B cell (primary cell): ENCODE data around the gene LAMA3.

ENCODE experiments used
- EZH2 ChIP-seq: IDR thresholded peaks from 2 replicates; pipeline ENCODE4 v1.6.1; 2012; ENCODE audit warnings: borderline replicate concordance, low read depth, mild to moderate bottlenecking, moderate library complexity, low read length; ENCODE audit not compliant: insufficient read depth, poor library complexity, severe bottlenecking
- TF ChIP-seq, protein P1 (sequence below): fragments of 200-600 bp; IDR thresholded peaks from one replicate; pipeline ENCODE4 v1.8.0; 2022; ENCODE audit warnings: antibody characterized with exemption, mild to moderate bottlenecking

DNA sequence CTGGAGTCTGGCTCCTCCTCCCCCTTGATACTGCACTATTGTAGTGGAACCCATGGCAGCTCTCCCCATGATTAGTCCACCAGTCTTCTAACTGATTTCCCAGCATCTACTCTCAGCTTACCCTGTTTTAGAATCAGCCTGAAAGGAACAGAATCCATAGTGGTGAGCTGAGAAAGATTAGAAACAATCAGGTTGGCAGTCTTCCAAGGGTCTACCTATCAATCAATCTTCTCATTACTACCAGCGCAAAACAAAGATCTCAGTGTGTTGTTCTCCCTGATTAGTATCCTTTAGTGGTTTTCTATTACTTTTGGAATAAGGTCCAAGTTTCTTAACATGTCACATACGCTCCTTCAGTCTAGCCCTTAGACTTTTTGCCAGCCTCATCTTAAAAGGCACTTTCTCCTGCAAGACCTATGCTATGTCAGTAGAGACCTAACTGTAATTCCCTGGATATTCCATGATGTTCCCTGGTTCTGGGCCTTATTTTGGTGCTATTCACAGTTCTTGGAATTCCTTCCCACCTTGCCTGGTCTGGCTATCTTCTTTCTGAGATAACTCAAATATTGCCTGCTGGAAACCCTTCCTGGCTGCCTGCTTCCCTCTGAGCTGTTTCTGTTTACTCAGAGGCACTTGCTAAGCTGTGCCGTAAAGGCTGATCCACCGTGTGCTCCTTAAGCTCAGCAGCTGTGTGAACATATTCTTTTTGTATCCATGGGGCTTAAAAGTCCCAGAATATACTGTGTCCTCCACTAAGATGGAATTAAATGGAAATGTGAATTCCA lies 32.6 kb downstream of the LAMA3 start:
- TF ChIP-seq, protein P1, sequence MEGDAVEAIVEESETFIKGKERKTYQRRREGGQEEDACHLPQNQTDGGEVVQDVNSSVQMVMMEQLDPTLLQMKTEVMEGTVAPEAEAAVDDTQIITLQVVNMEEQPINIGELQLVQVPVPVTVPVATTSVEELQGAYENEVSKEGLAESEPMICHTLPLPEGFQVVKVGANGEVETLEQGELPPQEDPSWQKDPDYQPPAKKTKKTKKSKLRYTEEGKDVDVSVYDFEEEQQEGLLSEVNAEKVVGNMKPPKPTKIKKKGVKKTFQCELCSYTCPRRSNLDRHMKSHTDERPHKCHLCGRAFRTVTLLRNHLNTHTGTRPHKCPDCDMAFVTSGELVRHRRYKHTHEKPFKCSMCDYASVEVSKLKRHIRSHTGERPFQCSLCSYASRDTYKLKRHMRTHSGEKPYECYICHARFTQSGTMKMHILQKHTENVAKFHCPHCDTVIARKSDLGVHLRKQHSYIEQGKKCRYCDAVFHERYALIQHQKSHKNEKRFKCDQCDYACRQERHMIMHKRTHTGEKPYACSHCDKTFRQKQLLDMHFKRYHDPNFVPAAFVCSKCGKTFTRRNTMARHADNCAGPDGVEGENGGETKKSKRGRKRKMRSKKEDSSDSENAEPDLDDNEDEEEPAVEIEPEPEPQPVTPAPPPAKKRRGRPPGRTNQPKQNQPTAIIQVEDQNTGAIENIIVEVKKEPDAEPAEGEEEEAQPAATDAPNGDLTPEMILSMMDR = no peak
- TF ChIP-seq EZH2 = no peak
